ENCODE data around the gene OR5K1.

Gene OR5K1

DNA sequence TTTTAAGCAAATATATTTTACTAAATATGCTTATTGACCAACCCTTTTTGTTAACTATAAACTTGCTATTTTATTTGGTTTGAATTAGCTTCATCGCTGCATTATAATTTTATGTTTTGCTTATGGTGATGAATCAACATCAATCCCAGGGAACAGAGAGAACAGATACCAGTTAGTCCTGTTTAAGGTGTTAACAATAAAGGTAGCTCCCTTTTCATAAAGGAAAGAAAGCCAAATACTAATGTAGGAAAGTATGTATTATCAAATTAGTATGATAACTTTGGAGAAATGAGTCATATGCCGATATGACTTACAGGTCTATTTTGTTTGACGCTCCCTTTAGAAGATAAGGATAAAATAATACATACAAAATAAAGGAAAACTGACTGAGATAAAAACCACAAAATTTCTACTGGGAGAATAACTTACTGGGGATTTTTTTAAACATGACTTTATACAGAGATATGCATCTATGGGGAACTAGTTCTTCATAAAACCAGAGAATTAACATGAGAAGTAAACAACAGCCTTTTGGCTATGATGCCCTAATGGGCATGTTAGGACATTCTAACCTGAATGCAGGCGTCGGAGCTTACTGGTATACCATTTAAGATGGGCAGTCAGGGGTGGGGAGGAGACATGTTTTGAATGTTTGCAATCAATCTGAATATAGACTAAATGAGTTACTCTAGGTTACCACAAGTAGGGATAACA, 39.0 kb downstream of the OR5K1 start:
- no peaks in the 10 kb centered on the region for H3K27me3 Mint-ChIP-seq (ENCODE audit: low read depth)
- TF ChIP-seq, protein P1, sequence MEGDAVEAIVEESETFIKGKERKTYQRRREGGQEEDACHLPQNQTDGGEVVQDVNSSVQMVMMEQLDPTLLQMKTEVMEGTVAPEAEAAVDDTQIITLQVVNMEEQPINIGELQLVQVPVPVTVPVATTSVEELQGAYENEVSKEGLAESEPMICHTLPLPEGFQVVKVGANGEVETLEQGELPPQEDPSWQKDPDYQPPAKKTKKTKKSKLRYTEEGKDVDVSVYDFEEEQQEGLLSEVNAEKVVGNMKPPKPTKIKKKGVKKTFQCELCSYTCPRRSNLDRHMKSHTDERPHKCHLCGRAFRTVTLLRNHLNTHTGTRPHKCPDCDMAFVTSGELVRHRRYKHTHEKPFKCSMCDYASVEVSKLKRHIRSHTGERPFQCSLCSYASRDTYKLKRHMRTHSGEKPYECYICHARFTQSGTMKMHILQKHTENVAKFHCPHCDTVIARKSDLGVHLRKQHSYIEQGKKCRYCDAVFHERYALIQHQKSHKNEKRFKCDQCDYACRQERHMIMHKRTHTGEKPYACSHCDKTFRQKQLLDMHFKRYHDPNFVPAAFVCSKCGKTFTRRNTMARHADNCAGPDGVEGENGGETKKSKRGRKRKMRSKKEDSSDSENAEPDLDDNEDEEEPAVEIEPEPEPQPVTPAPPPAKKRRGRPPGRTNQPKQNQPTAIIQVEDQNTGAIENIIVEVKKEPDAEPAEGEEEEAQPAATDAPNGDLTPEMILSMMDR (IDR thresholded peaks at IDR 0.05; ENCODE audit: unreplicated experiment in 3 of 3) = no peak
- H3K36me3 Mint-ChIP-seq (ENCODE audit: low read depth) = no peaks in the 10 kb centered on the region
- H3K4me1 Mint-ChIP-seq = no peaks in the 10 kb centered on the region
- no peaks in the 10 kb centered on the region for H3K9me3 Mint-ChIP-seq
- no peak overlapping the region for H3K27ac Mint-ChIP-seq
- H3K4me3 Mint-ChIP-seq = no peak overlapping the region

DNA sequence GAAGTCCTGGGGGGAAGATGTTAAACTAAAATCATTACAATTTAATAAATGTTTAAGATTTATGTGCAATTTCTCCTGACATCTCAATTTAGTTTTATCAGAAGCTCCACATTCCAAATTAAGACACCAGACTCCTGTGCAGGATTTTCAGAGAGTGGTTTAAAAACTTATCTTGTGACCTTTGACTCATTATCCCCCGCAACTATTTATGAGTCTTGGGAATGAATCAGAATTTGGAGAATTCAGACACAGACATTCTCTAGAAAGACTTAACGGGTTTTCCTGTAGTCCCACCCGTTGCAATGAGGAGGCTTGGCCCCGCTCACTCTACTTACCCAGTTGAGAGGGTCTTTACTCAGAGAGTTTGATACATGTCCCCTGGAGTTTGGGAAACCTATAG, 41.5 kb downstream of the OR5K1 start:
- Mint-ChIP-seq H3K4me1 (no peaks in the 10 kb centered on the region), H3K27me3 (ENCODE audit: low read depth) (no peaks in the 10 kb centered on the region), H3K4me3 (no peak overlapping the region), H3K27ac (no peak overlapping the region), H3K9me3 (no peaks in the 10 kb centered on the region), H3K36me3 (ENCODE audit: low read depth) (peaks cover 2% of the 10 kb centered on the region)
- TF ChIP-seq, protein P1 (IDR thresholded peaks at IDR 0.05; ENCODE audit: unreplicated experiment in 3 of 3) = no peak

DNA sequence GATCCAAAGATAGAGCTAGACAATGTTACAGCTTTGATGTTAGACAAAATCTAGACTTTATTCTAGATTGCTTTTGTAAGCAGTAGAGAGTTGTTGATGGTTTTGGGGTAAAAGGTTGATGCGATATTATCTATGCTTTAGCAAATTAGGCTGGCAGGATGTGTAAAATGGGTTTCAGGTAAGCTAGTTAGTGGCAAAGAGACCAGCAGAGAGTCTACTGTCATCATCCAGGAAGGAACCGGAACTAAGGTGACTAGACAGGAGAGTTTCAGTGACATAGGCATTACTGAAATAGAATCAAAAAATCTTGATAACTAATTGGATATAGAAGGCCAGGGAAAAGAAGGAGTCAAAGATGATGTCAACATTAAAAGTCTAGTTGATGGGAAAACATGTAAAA, 45.6 kb downstream of the OR5K1 start:
- peaks cover 8% of the 10 kb centered on the region for H3K36me3 Mint-ChIP-seq (ENCODE audit: low read depth)
- no peaks in the 10 kb centered on the region for H3K4me1 Mint-ChIP-seq
- H3K4me3 Mint-ChIP-seq = no peak overlapping the region
- no peaks in the 10 kb centered on the region for H3K27me3 Mint-ChIP-seq (ENCODE audit: low read depth)
- no peaks in the 10 kb centered on the region for H3K9me3 Mint-ChIP-seq
- H3K27ac Mint-ChIP-seq = no peak overlapping the region
- TF ChIP-seq, protein P1 (IDR thresholded peaks at IDR 0.05; ENCODE audit: unreplicated experiment in 3 of 3) = no peak

DNA sequence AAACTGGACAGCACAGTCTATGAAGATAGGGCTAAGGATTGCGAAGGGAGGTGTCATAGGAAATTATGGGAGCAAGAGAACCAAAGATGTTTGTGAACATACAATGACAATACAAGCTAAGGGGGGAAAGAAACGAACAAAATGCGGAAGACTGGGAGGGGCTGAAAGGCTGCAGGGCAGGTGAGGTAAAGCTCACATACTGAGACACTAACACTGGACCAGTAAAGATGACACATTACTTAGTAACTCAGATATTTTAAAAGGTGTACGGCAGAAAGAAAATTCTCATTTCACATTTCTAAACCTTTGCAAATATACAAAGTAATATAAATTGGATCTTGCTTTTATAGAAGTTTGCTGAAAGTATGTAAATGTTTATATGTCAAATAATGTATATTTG, 49.6 kb downstream of the OR5K1 start:
- TF ChIP-seq, protein P1 (IDR thresholded peaks at IDR 0.05; ENCODE audit: unreplicated experiment in 3 of 3) = no peak
- Mint-ChIP-seq H3K9me3 (no peaks in the 10 kb centered on the region), H3K4me3 (no peak overlapping the region), H3K36me3 (ENCODE audit: low read depth) (peaks cover 27% of the 10 kb centered on the region), H3K4me1 (no peaks in the 10 kb centered on the region), H3K27me3 (ENCODE audit: low read depth) (no peaks in the 10 kb centered on the region), H3K27ac (no peak overlapping the region)

DNA sequence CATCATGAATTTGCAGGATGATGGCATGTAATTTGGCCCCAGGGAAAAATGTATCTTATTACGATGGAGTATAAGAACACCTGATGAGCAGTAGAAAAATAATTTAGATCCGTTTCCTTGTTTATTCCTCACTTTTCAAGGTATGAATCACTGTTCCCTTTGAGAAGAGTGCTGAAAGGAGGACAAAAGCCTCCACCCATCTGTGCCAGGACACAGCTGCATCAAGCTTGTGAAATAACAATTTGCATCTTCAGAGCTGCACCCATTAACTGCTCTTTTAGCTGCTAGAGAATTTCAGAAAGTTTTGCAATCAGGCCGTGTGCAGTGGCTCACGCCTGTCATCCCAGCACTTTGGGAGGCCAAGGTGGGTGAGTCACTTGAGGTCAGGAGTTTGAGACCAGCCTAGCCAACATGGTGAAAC, 50.1 kb downstream of the OR5K1 start:
- no peaks in the 10 kb centered on the region for H3K27me3 Mint-ChIP-seq (ENCODE audit: low read depth)
- H3K9me3 Mint-ChIP-seq = no peaks in the 10 kb centered on the region
- H3K4me1 Mint-ChIP-seq = no peaks in the 10 kb centered on the region
- TF ChIP-seq, protein P1 (IDR thresholded peaks at IDR 0.05; ENCODE audit: unreplicated experiment in 3 of 3) = no peak
- H3K27ac Mint-ChIP-seq = no peak overlapping the region
- H3K4me3 Mint-ChIP-seq = no peak overlapping the region
- H3K36me3 Mint-ChIP-seq (ENCODE audit: low read depth) = peaks cover 30% of the 10 kb centered on the region

DNA sequence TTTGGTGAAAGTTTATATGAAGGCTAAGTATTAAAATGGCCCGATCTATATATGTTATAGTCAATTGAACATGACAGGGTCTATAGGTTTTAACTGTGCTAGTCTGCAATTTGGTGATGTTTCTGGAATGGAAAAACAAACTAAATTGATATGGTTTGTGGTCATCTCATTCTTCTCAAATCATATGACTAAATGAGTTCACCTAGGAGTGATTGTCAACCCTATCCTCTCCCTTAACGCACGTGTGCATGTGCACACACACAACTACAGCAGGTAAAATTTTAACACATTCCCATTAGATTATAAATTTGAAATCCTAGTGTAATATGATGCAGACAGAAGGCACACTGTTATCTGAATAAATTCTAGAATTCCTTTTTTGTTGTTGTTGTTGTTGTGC, 50.7 kb downstream of the OR5K1 start:
- H3K27ac Mint-ChIP-seq = no peak overlapping the region
- H3K4me1 Mint-ChIP-seq = no peaks in the 10 kb centered on the region
- TF ChIP-seq, protein P1 (IDR thresholded peaks at IDR 0.05; ENCODE audit: unreplicated experiment in 3 of 3) = no peak
- H3K36me3 Mint-ChIP-seq (ENCODE audit: low read depth) = peaks cover 35% of the 10 kb centered on the region
- no peak overlapping the region for H3K4me3 Mint-ChIP-seq
- H3K9me3 Mint-ChIP-seq = no peaks in the 10 kb centered on the region
- H3K27me3 Mint-ChIP-seq (ENCODE audit: low read depth) = no peaks in the 10 kb centered on the region

All from nephron (organoid).